GM19455 (cell line): Measurements from ENCODE around the gene THAP4.

Source experiments
- ATAC-seq: cut with Tn5 transposase; IDR thresholded peaks from one replicate; pipeline ENCODE4 v1.9.1; 2021; ENCODE audit not compliant: unreplicated experiment

The THAP4 gene

DNA sequence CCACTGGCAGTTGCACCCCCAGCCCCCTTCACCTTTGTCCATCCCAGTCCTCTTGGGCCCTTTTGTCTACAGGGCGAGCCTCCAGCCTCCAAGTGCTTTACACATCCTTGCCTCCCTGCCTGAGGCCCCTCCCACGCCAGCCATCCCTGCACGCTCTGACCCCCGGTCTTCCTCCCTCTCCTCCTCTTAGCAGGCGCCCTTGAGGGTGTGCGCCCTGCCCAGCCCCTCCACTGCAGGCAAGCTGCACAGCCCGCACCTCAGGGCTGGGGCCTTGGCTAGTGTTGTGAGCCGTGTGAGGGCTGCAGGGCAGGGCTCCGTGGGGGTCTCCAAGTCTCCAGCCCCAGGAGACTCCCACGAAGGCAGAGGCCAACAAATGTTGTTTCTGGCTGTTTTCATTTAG, 71.5 kb downstream of the THAP4 start:
- no peak for ATAC-seq

- ATAC-seq = no peak
Measured at GRCh38 chr2:241564596-241565410, 72.2 kb downstream of the THAP4 start.

- ATAC-seq = no peak
Measured at GRCh38 chr2:241563981-241564595, 72.9 kb downstream of the THAP4 start.

GRCh38 chr2:241563571-241563980, 73.4 kb downstream of the THAP4 start:
- no peak for ATAC-seq

- no peak for ATAC-seq
Measured at GRCh38 chr2:241563031-241563507, 73.9 kb downstream of the THAP4 start.

DNA sequence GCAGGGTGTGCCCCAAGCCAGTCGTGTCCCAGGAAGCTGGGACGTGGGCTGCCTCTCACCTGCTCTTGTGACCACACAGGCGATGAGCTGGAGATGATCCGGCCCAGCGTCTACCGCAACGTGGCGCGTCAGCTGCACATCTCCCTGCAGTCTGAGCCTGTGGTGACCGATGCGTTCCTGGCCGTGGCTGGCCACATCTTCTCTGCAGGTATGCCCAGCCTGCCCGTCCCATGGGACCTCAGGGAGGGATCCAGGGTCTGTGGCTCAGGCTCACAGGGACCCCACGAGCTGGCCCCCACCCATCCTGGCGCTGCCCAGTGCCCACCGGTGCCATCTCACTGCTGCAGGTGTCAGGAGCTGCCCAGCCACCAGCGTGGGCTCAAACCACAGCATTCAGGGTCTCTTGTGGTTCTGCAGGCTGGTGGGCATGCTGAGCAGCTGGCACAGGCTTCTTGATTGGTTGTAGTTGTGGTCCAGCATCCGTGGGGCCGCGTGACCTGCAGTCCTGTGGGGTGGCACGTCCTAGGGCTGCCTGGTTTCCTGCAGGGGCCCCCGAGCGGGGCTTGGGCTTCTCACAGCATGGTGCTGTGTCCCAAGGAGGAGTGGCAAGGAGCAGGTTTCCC, 74.6 kb downstream of the THAP4 start:
- no peak for ATAC-seq

DNA sequence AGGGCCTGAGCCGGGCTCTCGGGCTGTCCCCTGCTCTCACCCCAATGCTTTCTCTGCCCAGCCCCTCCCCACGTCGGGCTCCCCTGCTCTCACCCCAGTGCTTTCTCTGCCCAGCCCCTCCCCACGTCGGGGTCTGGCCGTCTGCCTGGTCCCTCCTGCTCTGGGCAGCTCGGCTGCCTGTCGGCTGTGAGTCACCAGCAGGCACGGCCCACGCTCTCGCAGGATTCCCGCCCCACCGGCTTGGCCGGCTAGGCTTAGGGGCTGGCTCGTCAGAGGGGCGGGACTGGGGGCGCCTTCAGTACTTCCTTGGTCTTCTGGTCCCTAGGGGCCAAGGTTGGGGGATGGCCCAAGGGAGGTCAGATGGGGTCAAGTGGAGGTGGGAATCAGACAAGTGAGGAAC, 75.1 kb downstream of the THAP4 start:
- no peak for ATAC-seq

- no peak for ATAC-seq
Measured at GRCh38 chr2:241560883-241561474, 76.0 kb downstream of the THAP4 start.

GRCh38 chr2:241560162-241560882, 76.6 kb downstream of the THAP4 start:
- ATAC-seq = no peak

DNA sequence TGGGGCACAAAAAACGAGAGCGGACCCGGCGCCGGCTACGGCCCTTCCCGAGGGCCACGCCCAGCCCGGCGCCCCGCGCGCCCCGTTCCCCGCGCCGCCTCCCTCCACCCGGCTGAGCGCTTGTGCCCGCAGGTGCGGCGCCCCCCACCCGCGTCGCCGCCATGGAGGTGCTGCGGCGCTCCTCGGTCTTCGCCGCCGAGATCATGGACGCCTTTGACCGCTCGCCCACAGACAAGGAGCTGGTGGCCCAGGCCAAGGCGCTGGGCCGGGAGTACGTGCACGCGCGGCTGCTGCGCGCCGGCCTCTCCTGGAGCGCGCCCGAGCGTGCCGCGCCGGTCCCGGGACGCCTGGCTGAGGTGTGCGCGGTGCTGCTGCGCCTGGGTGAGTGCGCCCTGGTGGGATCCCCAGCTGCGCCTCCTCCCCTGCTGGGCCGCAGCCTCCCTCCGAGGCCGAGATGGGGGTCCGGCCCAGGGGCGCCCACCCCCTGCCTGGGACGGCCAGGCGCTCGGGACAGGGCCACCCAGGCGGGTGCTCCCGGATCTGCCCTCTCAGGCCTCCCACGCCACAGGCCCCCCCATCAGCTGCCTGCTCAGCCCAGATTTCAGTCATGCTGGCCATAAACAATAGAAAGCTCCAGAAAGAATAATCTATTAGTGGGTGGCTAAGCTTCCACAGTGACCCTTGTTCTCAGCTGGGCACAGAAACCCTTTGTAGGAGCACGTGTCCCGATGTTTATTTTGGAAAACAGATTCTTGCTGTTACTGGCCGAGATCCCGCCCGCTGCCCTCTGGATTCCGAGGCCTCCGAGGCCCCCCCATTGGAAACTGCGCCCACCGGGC, 77.4 kb downstream of the THAP4 start:
- no peak for ATAC-seq

DNA sequence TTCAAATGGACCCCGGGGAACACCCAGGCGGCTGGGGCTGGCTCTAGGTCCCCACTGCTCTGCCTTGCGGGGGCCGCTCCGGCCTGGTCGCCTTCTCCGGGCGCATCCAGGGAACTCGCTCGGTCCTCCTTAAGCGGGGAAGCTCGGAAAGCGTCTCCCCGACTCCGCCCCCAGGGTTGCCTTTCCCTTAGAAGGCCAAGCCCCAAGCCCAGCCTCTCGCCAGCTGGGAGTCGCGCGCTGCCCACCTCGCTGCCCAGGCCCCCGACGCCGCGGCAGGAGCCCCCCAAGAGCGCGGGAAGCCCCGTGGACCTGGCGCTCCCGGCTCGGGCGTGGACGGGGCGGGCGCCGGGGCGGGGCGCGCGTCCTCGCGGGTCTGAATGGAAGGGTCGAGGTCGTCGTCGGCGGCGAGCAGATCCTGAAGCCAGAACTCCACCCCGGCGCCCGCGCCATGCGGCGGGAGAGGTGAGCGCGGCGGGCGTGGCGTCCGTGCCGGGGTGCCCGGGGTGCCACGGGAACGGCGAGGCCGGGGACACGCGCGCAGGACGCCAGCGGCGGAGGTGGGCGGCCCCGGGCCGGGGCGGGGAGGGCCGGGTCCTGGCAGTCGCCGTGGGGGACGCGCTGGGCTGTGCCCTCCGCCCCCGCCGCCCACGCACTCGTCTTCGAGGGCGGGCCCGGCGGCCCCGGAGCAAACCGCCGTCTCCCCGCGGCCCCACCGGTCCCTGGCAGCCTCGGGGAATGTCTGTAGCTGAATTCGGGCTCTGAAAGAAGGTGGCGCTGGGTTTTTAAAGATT, 78.2 kb downstream of the THAP4 start, which contains the start of gene BOK:
BOK (plus strand) TSS at position 214 of the 791 bp plus-strand sequence. CDS start 739 bp downstream, outside the sequence.
- ATAC-seq = no peak

DNA sequence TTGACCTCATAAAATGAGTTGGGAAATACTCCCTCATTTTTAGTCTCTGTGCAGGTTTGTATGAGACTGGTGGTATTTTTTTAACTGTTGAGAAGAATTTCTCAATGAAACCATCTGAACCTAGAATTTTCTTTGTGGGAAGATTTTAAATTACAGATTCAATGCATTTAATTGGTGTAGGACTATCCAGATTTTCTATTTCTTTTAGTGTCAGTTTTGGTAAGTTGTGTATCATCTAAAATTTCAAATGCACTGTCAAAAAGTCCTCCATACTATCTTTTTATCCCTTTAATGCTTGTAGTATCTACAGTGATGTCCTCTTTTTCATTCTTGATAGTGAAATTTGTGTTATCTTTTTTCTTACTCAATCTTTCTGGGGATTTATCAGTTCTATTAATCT, 80.2 kb downstream of the THAP4 start:
- ATAC-seq = no peak

- ATAC-seq = no peak
Measured at GRCh38 chr2:241555711-241556110, 81.2 kb downstream of the THAP4 start.

DNA sequence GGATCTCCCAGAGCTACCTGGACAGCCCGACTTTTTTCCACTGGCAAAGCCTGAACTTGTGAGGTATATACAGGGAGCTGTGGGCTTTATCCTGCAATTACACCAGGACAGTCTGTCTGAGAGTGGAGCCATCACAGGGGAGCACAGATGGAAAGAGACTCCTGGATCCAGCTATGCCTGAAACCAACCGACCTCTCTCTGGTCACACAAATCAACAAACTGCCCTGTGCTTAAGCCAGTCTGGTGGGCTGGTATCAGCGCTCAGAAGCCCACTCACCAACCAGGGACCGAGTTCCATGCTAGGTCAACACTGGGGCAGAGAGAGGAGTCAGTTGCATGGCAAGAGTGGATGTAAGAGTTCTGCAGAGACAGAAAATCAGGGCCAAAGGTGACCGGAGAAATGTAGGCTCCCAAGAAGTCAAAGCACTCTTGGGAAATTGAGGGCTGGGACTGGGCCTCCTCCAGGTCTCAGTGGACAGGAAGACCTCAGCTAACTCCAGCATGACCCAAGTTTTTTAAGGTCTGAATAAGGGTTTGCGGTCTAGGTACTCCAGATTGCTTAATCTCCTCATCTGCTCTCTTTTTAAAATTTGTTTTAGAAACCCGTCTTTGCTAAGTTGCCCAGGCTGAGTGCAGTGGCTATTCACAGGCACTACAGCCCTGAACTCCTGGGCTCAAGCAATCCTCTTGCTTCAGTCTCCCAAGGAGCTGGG, 82.2 kb downstream of the THAP4 start:
- ATAC-seq = no peak

GRCh38 chr2:241553981-241554380, 83.0 kb downstream of the THAP4 start:
- no peak for ATAC-seq

GRCh38 chr2:241553512-241553830, 83.5 kb downstream of the THAP4 start:
- no peak for ATAC-seq

DNA sequence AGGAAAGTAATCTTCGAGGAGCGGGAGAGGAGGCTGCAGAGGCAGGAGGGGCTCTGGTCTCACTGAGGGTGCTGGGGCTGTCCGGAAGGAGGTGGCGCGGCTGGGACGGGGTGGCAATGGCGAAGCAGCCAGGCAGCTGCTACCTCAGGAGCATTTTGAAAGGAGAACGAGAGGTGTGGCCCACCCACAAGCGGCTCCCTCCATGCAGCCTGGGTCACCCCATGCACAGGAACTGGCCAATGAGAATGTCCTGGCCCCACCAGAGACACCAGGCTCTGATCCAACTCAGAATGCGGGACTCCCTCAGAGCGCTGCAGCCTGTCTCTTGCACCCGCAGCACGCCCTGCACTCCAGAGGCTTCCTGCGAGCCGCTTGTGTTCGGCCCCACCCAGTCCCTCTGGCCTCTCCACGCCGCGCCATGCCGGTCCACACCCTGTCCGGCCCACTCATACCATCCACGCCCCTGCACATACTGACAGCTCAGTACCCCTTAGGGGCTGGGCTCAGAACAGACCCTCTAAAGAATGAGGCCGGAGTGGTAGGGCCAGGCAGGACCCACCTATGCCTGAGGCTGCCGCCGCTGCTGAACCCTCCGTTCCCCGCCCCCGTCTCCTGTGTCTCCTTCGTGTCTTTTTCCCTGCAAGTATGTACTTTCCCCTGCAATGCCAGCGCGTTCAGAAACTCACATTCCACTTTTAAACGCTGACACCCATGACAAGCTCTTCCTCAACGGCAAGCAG, 84.8 kb downstream of the THAP4 start:
- no peak for ATAC-seq

DNA sequence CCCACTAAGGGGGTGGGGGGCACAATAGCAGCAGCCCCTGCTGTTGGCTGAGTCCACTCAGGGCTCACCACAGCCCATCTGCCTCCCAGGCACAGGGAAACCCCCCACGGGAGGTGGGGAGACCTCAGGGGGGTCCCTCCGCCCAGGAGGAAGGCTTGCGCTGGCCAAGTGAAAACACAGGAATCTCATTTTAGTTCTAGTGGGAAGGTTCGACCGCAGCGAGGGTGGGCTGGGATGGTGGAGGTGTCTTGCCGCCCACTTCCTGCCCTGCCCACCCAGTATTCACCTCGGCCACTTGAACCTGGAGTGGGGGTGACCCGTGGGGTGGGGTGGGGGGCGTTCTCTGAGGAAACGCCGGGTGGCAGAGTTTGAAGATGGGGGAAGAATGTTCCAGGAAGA, 85.4 kb downstream of the THAP4 start:
- no peak for ATAC-seq
